ENCODE results near the gene PHACTR3. TPM values are rescaled to one million over a fixed set of nuclear protein-coding genes. Genes with fewer than 3 reads are reported as not detected.

Gene PHACTR3
- total and polyA plus RNA-seq, 4 donors, result 0.14 to 0.42 (median 0.17) TPM

DNA sequence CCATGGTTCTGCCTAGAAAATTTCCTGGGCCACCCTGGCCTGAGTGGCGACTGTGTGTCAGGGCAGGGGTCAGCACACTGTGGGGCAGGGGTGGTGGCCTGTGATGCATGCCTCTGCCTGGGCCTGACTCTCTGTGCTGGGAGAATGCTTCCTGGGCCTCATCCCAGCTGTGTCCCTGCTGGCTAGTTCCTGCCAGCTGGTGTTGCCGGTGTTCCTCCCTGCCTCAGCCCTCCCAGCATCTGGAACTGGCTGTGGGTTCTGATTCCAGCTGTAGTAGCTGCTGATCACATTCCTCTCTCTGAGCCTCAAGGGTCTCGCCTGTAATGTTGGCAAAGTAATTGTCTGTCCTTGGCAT is 227.6 kb downstream of the PHACTR3 start:
- peak; percentile 34 for DNase-seq (ENCODE audit: low spot score)
- H3K27me3 ChIP-seq (ENCODE audit: control insufficient read depth in 4 of 4, insufficient read depth in 4 of 4, low read length in 3 of 4), result no peaks in the 10 kb centered on the region
- H3K4me3 ChIP-seq (ENCODE audit: low read depth in 1 of 3, low read length in 3 of 3), result no peak overlapping the region
- no peak overlapping the region for H3K9ac ChIP-seq (ENCODE audit: low read depth in 1 of 2, low read length in 2 of 2)
- WGBS, result 42% methylated on average over 3 of the region's 3 CpGs
- no peaks in the 10 kb centered on the region for H3K4me1 ChIP-seq (ENCODE audit: control insufficient read depth in 4 of 4, insufficient read depth in 4 of 4, low read length in 3 of 4)
- H3K27ac ChIP-seq (ENCODE audit: low read depth in 1 of 2, low read length in 2 of 2), result no peak overlapping the region
- no peaks in the 10 kb centered on the region for H3K36me3 ChIP-seq (ENCODE audit: control insufficient read depth in 4 of 4, insufficient read depth in 3 of 4, low read depth in 1 of 4, low read length in 3 of 4)
- TF ChIP-seq EGR1 (IDR thresholded peaks at IDR 0.05; ENCODE audit: low read depth in 2 of 2), result no peak
- TF ChIP-seq GABPA (IDR thresholded peaks at IDR 0.05 in 1 of 2, conservative IDR thresholded peaks at IDR 0.05 in 1 of 2), result no peak
- no peak for TF ChIP-seq HNF4G (IDR thresholded peaks at IDR 0.05)
- no peak for TF ChIP-seq FOXA1 (IDR thresholded peaks at IDR 0.05)
- TF ChIP-seq, protein P1, sequence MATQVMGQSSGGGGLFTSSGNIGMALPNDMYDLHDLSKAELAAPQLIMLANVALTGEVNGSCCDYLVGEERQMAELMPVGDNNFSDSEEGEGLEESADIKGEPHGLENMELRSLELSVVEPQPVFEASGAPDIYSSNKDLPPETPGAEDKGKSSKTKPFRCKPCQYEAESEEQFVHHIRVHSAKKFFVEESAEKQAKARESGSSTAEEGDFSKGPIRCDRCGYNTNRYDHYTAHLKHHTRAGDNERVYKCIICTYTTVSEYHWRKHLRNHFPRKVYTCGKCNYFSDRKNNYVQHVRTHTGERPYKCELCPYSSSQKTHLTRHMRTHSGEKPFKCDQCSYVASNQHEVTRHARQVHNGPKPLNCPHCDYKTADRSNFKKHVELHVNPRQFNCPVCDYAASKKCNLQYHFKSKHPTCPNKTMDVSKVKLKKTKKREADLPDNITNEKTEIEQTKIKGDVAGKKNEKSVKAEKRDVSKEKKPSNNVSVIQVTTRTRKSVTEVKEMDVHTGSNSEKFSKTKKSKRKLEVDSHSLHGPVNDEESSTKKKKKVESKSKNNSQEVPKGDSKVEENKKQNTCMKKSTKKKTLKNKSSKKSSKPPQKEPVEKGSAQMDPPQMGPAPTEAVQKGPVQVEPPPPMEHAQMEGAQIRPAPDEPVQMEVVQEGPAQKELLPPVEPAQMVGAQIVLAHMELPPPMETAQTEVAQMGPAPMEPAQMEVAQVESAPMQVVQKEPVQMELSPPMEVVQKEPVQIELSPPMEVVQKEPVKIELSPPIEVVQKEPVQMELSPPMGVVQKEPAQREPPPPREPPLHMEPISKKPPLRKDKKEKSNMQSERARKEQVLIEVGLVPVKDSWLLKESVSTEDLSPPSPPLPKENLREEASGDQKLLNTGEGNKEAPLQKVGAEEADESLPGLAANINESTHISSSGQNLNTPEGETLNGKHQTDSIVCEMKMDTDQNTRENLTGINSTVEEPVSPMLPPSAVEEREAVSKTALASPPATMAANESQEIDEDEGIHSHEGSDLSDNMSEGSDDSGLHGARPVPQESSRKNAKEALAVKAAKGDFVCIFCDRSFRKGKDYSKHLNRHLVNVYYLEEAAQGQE (IDR thresholded peaks at IDR 0.05), result no peak
- no peak for TF ChIP-seq RAD21 (IDR thresholded peaks at IDR 0.05)
- no peak for TF ChIP-seq JUND (IDR thresholded peaks at IDR 0.05)
- H3K9me3 ChIP-seq (ENCODE audit: control insufficient read depth in 4 of 4, low read length in 3 of 4), result no peaks in the 10 kb centered on the region

- Histone ChIP-seq H3K9ac (ENCODE audit: low read depth in 1 of 2, low read length in 2 of 2) (no peak overlapping the region), H3K36me3 (ENCODE audit: control insufficient read depth in 4 of 4, insufficient read depth in 3 of 4, low read depth in 1 of 4, low read length in 3 of 4) (no peaks in the 10 kb centered on the region), H3K9me3 (ENCODE audit: control insufficient read depth in 4 of 4, low read length in 3 of 4) (no peaks in the 10 kb centered on the region), H3K27me3 (ENCODE audit: control insufficient read depth in 4 of 4, insufficient read depth in 4 of 4, low read length in 3 of 4) (no peaks in the 10 kb centered on the region), H3K4me3 (ENCODE audit: low read depth in 1 of 3, low read length in 3 of 3) (no peak overlapping the region), H3K27ac (ENCODE audit: low read depth in 1 of 2, low read length in 2 of 2) (no peak overlapping the region), H3K4me1 (ENCODE audit: control insufficient read depth in 4 of 4, insufficient read depth in 4 of 4, low read length in 3 of 4) (no peaks in the 10 kb centered on the region)
- no peak for TF ChIP-seq ATF3 (IDR thresholded peaks at IDR 0.05)
- TF ChIP-seq RXRA (IDR thresholded peaks at IDR 0.05), result no peak
- TF ChIP-seq FOXA1 (IDR thresholded peaks at IDR 0.05), result no peak
- TF ChIP-seq RAD21 (IDR thresholded peaks at IDR 0.05), result no peak
- TF ChIP-seq NR2F2 (IDR thresholded peaks at IDR 0.05), result no peak
- TF ChIP-seq TAF1 (conservative IDR thresholded peaks at IDR 0.05), result no peak
- no peak for TF ChIP-seq FOXA2 (IDR thresholded peaks at IDR 0.05)
- TF ChIP-seq EGR1 (IDR thresholded peaks at IDR 0.05; ENCODE audit: low read depth in 2 of 2), result no peak
- no peak for TF ChIP-seq YY1 (IDR thresholded peaks at IDR 0.05)
- TF ChIP-seq JUND (IDR thresholded peaks at IDR 0.05), result no peak
- no peak for TF ChIP-seq SP1 (IDR thresholded peaks at IDR 0.05)
- no peak for TF ChIP-seq GABPA (IDR thresholded peaks at IDR 0.05 in 1 of 2, conservative IDR thresholded peaks at IDR 0.05 in 1 of 2)
- TF ChIP-seq, protein P1 (IDR thresholded peaks at IDR 0.05), result no peak
- TF ChIP-seq MAX (IDR thresholded peaks at IDR 0.05), result no peak
- no peak for TF ChIP-seq HNF4G (IDR thresholded peaks at IDR 0.05)
- 83% methylated on average over 13 of the region's 13 CpGs for WGBS
- peak; percentile 27 for DNase-seq (ENCODE audit: low spot score)
These were observed 228.3 kb downstream of the PHACTR3 start for GRCh38 chr20:59832406-59833363.

Measured in liver (tissue), 9 donors.